ENCODE measurements around the gene BBS4. TPM values are rescaled to one million over a fixed set of nuclear protein-coding genes. Genes with fewer than 3 reads are reported as not detected.

BBS4 gene
- total and polyA plus RNA-seq, 9 of the 15 experiments (the other 6 are each of a cell fraction or from before 2014, with no cell fraction given) = 25.1 to 80.7 (median 38.9) TPM

DNA sequence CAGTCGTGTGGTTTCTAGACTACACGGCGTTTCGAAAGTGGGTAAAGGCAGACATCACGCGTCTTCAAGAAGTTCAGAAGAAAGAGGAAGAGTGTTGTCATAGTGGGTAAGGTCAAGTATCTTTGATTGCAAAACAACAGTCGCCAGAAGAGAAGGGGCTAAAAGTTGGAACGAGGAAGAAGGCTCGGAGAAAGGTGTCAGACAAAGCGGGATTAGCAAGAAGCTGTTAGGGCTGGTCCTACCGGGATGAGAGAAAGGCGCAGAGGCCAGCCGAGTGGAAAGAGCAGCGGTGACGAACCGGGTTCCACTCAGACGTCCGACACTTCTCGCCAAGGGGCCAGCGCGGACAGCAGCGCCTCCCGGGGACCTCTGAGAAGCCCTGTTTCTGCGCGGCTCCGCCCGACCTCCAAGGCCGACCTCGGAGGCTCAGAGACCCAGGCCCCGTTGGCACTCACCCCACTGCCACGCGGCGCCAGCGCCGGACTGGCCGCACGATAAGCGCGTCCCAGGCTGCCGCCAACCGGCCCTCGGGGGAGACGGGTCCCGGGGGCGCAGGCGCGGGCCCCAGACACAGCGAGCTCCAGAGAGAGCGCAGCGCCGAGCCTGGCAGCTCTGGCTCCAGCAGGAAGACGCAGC is 97.1 kb downstream of the BBS4 start (continued):
- TF ChIP-seq FOXK2 (conservative IDR thresholded peaks at IDR 0.05 in 1 of 2, IDR thresholded peaks at IDR 0.05 in 1 of 2; ENCODE audit: low read depth in 2 of 2) = no peak
- TF ChIP-seq TCF7L2 (IDR thresholded peaks at IDR 0.05; ENCODE audit: low read depth, low read length) = no peak
- TF ChIP-seq TRIM24 (IDR thresholded peaks at IDR 0.05) = no peak
- TF ChIP-seq ZNF280B (CRISPR knock-in tag; IDR thresholded peaks at IDR 0.05) = no peak
- TF ChIP-seq, protein P1, sequence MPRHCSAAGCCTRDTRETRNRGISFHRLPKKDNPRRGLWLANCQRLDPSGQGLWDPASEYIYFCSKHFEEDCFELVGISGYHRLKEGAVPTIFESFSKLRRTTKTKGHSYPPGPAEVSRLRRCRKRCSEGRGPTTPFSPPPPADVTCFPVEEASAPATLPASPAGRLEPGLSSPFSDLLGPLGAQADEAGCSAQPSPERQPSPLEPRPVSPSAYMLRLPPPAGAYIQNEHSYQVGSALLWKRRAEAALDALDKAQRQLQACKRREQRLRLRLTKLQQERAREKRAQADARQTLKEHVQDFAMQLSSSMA (CRISPR knock-in tag; IDR thresholded peaks at IDR 0.05) = no peak
- no peak for TF ChIP-seq TAF15 (IDR thresholded peaks at IDR 0.05; ENCODE audit: low read depth, low read length)
- no peak for TF ChIP-seq KDM2B (CRISPR knock-in tag; IDR thresholded peaks at IDR 0.05)
- no peak for TF ChIP-seq FOXA1 (IDR thresholded peaks at IDR 0.05; ENCODE audit: borderline replicate concordance)
- peak; percentile 60 for TF ChIP-seq MYC (IDR thresholded peaks at IDR 0.05; ENCODE audit: low read depth, low read length)
- TF ChIP-seq MYC (CRISPR knock-in tag; IDR thresholded peaks at IDR 0.05; ENCODE audit: borderline replicate concordance, low read depth) = no peak
- TF ChIP-seq NR3C1 (CRISPR knock-in tag; IDR thresholded peaks at IDR 0.05) = no peak
- TF ChIP-seq, protein P2, sequence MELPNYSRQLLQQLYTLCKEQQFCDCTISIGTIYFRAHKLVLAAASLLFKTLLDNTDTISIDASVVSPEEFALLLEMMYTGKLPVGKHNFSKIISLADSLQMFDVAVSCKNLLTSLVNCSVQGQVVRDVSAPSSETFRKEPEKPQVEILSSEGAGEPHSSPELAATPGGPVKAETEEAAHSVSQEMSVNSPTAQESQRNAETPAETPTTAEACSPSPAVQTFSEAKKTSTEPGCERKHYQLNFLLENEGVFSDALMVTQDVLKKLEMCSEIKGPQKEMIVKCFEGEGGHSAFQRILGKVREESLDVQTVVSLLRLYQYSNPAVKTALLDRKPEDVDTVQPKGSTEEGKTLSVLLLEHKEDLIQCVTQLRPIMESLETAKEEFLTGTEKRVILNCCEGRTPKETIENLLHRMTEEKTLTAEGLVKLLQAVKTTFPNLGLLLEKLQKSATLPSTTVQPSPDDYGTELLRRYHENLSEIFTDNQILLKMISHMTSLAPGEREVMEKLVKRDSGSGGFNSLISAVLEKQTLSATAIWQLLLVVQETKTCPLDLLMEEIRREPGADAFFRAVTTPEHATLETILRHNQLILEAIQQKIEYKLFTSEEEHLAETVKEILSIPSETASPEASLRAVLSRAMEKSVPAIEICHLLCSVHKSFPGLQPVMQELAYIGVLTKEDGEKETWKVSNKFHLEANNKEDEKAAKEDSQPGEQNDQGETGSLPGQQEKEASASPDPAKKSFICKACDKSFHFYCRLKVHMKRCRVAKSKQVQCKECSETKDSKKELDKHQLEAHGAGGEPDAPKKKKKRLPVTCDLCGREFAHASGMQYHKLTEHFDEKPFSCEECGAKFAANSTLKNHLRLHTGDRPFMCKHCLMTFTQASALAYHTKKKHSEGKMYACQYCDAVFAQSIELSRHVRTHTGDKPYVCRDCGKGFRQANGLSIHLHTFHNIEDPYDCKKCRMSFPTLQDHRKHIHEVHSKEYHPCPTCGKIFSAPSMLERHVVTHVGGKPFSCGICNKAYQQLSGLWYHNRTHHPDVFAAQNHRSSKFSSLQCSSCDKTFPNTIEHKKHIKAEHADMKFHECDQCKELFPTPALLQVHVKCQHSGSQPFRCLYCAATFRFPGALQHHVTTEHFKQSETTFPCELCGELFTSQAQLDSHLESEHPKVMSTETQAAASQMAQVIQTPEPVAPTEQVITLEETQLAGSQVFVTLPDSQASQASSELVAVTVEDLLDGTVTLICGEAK (IDR thresholded peaks at IDR 0.05) = no peak
- TF ChIP-seq, protein P2 (CRISPR knock-in tag; IDR thresholded peaks at IDR 0.05) = no peak
- TF ChIP-seq RBM25 (IDR thresholded peaks at IDR 0.05; ENCODE audit: low read depth, low read length, severe bottlenecking) = no peak
- TF ChIP-seq ZNF717 (CRISPR knock-in tag; IDR thresholded peaks at IDR 0.05) = no peak
- no peak for TF ChIP-seq HNRNPUL1 (IDR thresholded peaks at IDR 0.05; ENCODE audit: low read length)
- no peak for TF ChIP-seq KDM4B (IDR thresholded peaks at IDR 0.05; ENCODE audit: borderline replicate concordance in 2 of 2, low read depth in 1 of 2)

All from K562 (cell line).